Endothelial cell of umbilical vein (primary cell): ENCODE data around the gene BUB1.

Experiments
- EZH2 ChIP-seq: IDR thresholded peaks from 2 replicates; pipeline ENCODE4 v1.6.1; 2012; ENCODE audit warnings: borderline replicate concordance, low read depth, mild to moderate bottlenecking, moderate library complexity, low read length, inconsistent platforms; ENCODE audit not compliant: severe bottlenecking
- MAX ChIP-seq: IDR thresholded peaks from 2 replicates; pipeline ENCODE4 v1.6.1; 2011; ENCODE audit not compliant: insufficient read depth, insufficient read length
- POLR2A ChIP-seq: IDR thresholded peaks from 2 replicates; pipeline ENCODE4 v1.6.1; 2012; ENCODE audit warnings: low read depth, mild to moderate bottlenecking, control low read depth, low read length
- POLR2AphosphoS5 ChIP-seq: IDR thresholded peaks from 2 replicates; pipeline ENCODE4 v1.6.1; 2012; ENCODE audit warnings: low read depth, mild to moderate bottlenecking, control low read depth, low read length, moderate library complexity; ENCODE audit not compliant: insufficient read depth
- TF ChIP-seq, protein P1 (sequence below), 2 donors: IDR thresholded peaks; 1 replicate in 1 of 2; 2 replicates in 1 of 2; pipeline ENCODE4 v1.5.1; 2011; ENCODE audit warnings: low read length in 2 of 2, mild to moderate bottlenecking in 2 of 2, moderate library complexity in 2 of 2, control low read depth in 1 of 2, inconsistent platforms in 1 of 2, low read depth in 1 of 2; ENCODE audit not compliant: insufficient read depth in 1 of 2; ENCODE audit errors: extremely low read depth in 1 of 2

- TF ChIP-seq POLR2A (no peak), MAX (no peak), EZH2 (no peak), POLR2AphosphoS5 (no peak)
- TF ChIP-seq, protein P1, sequence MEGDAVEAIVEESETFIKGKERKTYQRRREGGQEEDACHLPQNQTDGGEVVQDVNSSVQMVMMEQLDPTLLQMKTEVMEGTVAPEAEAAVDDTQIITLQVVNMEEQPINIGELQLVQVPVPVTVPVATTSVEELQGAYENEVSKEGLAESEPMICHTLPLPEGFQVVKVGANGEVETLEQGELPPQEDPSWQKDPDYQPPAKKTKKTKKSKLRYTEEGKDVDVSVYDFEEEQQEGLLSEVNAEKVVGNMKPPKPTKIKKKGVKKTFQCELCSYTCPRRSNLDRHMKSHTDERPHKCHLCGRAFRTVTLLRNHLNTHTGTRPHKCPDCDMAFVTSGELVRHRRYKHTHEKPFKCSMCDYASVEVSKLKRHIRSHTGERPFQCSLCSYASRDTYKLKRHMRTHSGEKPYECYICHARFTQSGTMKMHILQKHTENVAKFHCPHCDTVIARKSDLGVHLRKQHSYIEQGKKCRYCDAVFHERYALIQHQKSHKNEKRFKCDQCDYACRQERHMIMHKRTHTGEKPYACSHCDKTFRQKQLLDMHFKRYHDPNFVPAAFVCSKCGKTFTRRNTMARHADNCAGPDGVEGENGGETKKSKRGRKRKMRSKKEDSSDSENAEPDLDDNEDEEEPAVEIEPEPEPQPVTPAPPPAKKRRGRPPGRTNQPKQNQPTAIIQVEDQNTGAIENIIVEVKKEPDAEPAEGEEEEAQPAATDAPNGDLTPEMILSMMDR (IDR thresholded peaks at IDR 0.05; ENCODE audit: extremely low read depth in 1 of 2, insufficient read depth in 1 of 2, low read depth in 1 of 2, low read length in 2 of 2): no peak
Observed at GRCh38 chr2:110637093-110637492, 40.8 kb downstream of the BUB1 start.
